ENCODE results near the gene GRIN2C. TPM values are rescaled to one million over a fixed set of nuclear protein-coding genes. Genes with fewer than 3 reads are reported as not detected.
A peak's percentile ranks its signal among the peaks of the same experiment; 100 is the strongest.

Gene GRIN2C
- polyA plus RNA-seq, 3 donors = 0.16 to 0.36 (median 0.24) TPM

DNA sequence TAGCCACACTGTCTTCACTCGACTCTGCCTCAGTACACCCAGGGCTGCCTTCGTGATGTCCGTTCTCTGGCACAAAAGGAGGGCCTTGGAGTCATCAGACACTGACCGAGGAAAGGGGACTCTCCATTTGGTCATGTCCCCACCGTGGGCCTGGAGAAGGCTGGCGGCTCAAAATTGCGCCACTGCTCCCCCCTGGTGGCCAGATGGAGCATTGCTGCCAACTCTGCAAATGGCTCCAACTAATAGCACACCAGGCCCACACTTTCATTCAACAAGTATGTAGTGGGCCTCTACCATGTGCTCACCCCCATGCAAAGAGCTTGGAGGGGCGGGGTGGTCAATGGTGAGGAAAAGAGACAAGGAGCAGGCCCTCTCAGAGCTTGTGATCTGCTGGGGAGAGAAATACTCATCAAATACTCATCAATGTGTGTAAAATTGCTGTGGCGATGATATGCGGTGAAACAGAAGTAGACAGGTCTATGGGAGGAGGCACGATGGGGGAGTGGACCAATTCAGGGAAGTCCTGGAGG lies 5.2 kb upstream of the GRIN2C start:
- DNase-seq = peak; percentile 63

GRCh38 chr17:74864297-74864865 lies 4.7 kb upstream of the GRIN2C start:
- DNase-seq = no peak

- no peak for DNase-seq
These were observed 4.0 kb upstream of the GRIN2C start for GRCh38 chr17:74863420-74864296.

DNA sequence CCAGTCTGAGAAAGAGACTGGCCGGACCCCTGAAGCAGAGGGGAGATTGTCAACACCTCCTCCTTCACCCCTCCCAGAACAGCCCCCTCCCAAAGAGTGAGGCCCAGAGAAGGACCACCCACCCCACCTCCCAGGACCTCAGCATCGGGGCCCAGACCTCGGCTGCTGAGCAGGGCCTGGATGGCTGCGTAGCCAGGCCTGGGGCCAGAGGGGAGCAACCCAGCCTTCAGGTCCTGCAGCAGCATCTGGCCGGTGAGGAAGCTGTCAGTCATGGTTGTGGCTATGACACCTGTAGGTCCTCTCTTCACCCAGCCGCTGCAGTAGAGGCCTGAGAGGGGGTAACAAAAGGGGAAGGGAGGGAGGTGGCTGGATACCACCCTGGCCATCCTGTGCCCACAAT lies 3.2 kb upstream of the GRIN2C start:
- DNase-seq = no peak

DNA sequence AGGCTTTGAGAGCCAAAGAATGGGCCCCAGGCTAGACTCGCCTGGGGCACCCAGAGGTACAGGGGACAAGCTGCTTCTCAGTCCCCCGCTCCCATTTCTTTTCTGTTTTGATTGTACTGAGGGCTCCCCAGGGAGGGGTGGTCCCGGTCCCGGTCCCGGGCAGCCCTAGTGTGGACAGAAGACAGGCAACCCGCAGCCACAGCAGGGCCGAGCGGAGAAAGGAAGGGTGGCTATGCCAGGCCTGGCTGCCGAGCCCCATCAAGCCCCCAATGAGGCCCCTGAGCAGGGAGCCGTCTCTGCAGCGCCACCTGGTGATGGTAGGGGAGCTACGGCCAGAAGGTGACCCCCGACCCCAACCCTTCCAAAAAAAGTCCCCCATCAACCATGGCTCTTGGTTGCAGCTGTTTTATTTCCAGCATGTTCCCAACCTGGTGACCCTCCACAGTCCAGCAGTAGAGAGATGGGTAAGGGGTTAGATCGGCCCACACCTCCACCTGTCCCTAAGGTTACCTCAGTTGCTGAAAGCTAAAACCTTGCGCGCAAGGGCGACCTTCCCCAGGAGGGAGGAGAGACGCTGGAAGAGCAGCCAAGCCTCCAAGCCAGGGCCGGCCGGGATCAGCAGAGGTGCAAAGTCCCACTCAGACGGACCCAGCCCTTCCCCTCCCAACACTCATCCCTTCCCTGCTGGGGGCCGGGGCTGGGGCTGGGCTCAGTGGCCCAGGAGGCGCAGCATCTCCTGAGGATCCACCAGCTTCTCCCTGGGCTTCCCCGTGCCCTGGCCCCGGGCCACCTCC lies 2.6 kb upstream of the GRIN2C start:
- DNase-seq = peak; percentile 67

- no peak for DNase-seq
These were observed 2.0 kb upstream of the GRIN2C start for GRCh38 chr17:74861662-74862107.

DNA sequence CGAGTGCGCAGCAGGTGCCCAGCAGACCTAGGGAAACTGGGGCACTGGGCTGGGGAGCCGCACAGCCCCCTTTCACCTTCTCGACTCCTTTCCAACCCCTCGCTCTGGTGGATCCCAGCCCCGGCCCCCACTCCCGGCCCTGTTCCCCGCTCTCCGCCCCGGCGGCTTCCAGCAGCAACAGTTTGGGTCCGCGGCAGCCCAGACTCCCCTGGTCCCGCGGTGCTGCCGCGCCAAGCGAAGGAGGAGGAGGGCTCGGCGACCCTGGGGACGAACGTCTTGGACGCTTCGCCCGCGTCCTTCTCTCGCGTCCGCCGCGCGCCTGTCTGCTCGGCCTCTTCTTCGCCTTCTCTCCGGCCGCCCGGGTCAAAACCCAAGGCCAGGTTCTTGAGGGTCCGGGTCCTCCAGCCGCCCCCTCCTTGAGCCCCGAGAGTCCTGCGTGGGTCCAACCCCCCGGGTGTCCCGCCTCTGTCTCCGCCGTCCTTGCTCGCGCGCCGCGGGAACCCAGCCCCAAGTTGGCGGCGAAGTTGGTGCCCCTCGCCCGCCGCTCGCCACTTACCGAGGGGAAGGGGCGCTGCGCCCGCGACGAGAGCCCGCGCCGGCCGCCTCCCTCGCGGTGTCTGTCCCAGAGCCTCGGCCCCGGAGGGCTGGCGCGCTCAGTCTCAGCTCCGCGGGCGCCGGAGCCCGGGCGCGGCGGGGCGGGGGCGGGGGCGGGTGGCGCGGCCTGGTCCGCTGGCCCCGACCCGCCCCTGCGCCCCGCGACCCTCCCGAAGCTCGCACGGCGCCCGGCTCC lies 1.4 kb upstream of the GRIN2C start:
- no peak for DNase-seq

- no peak for DNase-seq
These were observed 665 bp upstream of the GRIN2C start for GRCh38 chr17:74860229-74860871.

DNA sequence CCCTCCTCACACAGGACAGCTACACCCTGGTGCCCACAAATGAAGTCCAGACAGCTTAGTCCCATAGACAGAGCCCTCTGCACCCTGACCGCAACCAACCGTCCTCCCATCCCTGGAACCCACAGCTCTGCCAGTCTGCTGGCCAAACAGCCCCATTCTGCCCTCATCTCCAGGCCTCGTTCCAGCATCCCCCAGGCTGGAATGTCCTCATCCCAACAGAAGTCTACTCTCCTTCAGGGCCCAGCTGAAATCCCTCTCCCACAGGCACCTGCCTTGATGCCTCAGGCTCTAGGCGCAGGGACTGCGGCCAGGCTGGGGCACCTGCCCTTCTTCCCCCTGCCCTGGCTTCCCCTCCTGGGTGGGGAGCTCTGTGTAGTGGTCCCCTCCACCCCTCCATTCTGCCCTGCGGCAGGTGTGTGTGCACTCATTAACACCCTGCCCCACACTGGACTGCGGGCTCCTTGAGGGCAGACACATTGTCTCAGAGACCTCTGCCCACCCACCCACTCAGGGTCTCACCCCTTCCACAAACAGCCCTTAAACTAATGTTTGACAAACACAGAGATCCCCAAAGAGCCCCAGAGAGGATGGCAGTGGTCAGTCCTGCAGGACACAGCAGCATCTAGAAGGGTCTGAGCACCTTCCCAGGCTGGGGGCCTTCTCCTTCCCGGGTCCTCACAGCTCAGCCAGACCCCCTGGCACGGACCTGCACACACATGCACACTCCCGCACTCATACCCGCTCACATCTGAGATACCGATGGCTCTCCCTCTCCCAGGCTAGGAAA lies 820 bp downstream of the GRIN2C start:
- DNase-seq = no peak

- no peak for DNase-seq
These were observed 2.5 kb downstream of the GRIN2C start for GRCh38 chr17:74857191-74857590.

DNA sequence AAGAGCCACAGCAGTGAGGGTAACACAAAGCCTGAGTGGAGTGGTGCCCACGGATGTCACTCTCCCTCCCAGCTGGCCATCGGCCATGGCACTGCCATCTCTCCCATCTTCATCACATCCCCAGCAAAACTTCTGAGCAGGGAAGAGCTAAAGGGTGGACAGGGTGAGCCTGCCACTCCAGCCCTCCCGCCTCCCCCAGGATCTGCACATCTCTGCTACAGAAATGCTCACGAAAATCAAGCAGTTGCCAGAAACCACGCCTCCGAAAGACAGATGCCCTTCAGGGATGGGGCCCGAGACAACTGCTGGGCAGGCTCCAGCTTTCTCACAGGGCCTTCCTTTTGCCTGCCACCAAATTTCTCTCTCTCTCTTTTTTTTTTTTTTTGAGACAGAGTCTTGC lies 3.6 kb downstream of the GRIN2C start:
- DNase-seq = no peak

GRCh38 chr17:74855323-74855722 lies 4.4 kb downstream of the GRIN2C start:
- no peak for DNase-seq

GRCh38 chr17:74854792-74855191 lies 4.9 kb downstream of the GRIN2C start:
- DNase-seq = no peak

GRCh38 chr17:74853669-74854068 lies 6.0 kb downstream of the GRIN2C start:
- no peak for DNase-seq

DNA sequence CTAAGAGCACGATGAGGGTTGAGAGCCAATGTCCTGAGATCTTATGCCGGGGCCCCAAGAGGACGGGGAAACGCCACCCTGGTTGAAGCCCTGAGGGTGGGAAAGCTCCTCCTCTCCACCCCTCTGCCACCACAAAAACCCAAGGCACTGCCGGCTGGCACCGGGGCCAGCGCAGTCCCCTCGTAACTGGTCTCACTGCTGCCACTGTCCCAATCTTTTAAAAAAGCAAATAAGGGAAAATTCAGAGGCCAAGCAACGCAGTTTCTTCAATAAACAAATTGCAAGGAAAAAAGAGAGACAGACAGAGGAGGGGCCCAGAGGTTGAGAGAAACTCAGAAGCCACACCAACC lies 6.7 kb downstream of the GRIN2C start:
- no peak for DNase-seq

- peak; percentile 62 for DNase-seq
These were observed 7.2 kb downstream of the GRIN2C start for GRCh38 chr17:74852237-74853047.

DNA sequence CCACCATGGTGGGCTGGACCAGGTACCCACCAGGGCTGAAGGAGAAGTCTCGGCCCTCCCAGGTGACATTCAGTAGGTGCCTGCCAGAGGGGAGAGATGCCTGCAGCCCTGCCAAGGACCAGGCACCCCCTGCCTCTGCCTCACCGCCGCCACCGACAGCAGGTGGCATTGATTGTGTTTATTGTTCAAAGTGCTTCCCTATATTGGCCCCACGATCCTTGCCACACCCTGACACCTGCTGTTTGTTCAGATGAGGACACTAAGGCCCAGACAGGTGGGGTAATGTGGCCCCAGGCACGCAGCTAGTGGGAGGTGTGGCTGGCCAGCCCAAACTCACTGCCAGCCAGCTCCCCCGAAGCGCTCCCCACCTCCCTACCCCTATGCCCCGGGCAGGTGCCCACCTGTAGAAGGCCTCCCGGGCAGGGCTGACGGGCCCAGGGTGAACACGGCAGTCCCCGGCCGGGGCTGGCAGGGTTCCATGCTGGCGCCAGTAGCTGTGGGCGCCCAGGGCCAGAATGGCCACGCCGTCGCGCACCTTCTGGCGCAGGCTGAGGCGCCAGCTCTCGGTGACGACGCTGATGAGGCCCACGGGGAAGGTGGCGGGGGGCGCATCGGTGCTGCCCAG lies 8.0 kb downstream of the GRIN2C start:
- no peak for DNase-seq

- DNase-seq = no peak
These were observed 8.8 kb downstream of the GRIN2C start for GRCh38 chr17:74850914-74851313.

GRCh38 chr17:74850310-74850709 lies 9.4 kb downstream of the GRIN2C start:
- no peak for DNase-seq

All from renal pelvis (tissue), 4 donors.